Activated CD8-positive, alpha-beta memory T cell treated with anti-CD3 and anti-CD28 coated beads for 1 hour (primary cell): ENCODE measurements around the gene DENND4C.
"Not testable (repeated sequence)": the region's sequence is repeated elsewhere in the genome, so short reads cannot be mapped to it uniquely, and the experiment has no call there.

Experiments used
- DNase-seq, 2 donors: peaks; one replicate each; pipeline ENCODE4 v3.0.0-alpha.2; 2020; ENCODE audit warnings: low read depth in 1 of 2; ENCODE audit errors: extremely low read depth in 1 of 2

The DENND4C gene

GRCh38 chr9:19223724-19224123 lies 6.8 kb upstream of the DENND4C start:
- DNase-seq: no peak

GRCh38 chr9:19224563-19224962 lies 5.9 kb upstream of the DENND4C start:
- DNase-seq: no peak

DNA sequence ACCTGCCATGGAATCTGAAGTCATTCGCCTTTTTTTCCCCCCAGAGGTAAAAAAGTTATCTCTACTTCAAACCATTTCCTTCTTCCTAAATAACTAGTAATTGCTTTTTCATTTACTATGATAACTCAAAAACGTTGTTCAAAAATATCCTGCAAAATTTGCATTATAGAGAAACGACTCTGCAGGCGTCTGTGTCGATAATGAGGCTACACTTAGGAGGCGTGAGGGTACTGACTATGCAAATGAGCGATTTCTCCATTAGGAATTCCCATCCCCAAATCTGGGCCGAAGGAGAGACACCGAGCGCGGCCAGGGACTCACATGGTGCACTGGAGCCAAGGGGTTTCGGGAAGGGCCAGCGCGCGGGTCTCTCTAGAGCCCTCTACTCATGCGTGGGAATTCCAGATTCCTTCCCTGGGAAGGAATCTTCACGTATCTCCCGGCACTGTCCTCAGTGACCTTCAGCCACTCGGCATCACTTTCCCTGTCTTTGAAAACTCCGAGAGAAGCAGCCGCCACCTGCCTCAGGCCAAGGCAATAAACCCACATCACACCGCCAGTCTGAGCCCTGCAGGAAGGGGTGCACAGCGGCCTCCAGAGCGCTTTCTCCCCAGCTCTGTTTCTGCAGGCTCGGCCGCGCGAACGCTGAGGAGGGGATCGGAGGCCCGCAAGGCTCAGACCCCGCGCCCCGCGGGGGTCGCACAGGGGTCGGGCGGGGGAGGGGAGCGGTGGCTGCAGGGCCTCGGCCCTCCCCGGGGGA lies 718 bp upstream of the DENND4C start:
- peak in 1 of 2 donors; percentile 46 for DNase-seq

DNA sequence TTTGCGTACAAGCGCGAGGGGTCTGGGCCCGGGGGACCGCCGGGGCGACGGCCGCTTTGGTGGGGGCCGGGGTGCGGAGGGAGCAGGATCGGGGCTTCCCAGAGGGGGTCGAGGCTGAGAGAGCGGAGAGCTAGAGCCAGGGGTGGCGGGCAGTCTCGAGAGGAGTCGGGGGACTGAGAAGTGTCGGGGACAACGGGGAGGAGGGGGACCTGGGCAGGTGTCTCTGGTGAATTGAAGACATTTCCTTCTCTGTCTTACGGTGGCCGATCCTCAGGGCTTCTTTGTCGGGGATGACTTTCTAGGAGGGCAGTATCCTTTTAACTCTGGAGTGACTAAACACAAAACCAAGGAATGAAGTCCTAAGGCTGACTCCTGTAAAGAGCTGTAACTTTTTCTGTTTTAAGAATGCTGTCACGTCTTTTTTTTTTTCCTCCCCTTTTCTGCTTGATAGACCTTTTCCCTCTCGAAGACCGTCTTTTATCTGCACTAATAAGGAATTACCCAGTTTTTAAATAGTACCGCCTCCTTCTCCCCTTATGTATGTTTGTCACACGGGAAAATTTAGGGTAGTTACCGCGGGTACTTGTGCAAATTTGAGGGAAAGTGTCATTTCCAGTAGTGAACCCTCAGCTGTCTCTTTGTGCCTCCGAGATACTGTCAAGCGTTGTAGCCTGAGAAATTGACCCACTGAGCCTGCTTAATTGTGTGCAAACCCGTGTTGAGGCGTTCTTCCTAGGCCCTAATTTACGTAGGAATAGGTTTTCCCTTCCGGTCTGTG lies 822 bp downstream of the DENND4C start:
- DNase-seq: no peak

- no peak for DNase-seq
Measured at GRCh38 chr9:19231904-19232822, 1.7 kb downstream of the DENND4C start.

GRCh38 chr9:19232823-19233194 lies 2.3 kb downstream of the DENND4C start:
- no peak for DNase-seq

- DNase-seq: no peak
Measured at GRCh38 chr9:19233344-19233743, 2.9 kb downstream of the DENND4C start.

GRCh38 chr9:19239955-19240354 lies 9.5 kb downstream of the DENND4C start:
- DNase-seq: no peak

- no peak for DNase-seq
Measured at GRCh38 chr9:19241728-19242127, 11.2 kb downstream of the DENND4C start.

GRCh38 chr9:19243366-19244033 lies 13.0 kb downstream of the DENND4C start:
- no peak for DNase-seq

DNA sequence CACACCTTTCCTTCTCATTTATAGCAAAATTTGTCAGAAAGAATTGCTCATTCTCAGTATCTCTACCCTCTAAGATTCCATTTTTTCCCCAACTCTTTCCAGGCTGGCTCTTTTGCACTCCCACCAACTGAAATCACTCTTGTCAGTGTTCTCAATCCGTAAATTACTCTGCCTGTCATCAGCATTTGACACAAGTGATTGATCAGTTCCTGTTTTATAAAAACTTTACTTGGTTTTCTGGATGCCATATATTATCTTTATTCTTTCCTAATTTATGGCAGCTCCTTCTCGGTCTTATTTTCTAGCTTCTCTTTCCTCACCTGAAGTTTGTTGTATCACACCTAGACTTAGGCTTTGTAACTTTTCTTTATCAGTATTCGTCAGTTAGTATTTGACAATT lies 16.4 kb downstream of the DENND4C start:
- DNase-seq: no peak

DNA sequence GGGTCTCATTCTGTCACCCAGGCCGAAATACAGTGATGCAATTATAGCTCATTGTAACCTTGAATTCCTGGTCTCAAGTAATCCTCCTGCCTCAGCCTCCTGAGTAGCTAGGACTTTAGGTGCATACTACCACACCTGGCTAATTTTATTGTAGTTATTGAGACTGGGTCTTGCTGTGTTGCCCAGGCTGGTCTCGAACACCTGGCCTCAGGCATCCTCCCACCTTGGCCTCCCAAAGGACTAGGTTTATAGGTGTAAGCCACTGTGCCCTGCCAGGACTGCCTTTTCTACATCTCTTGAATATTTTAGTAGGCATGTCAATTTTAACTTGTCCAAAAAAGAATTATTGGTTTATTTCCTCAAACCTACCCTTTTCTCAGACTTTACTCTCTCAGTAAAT lies 16.9 kb downstream of the DENND4C start:
- DNase-seq: no peak

- DNase-seq: not testable (repeated sequence)
Measured at GRCh38 chr9:19250346-19250745, 19.9 kb downstream of the DENND4C start.

GRCh38 chr9:19251203-19251602 lies 20.7 kb downstream of the DENND4C start:
- not testable (repeated sequence) for DNase-seq

DNA sequence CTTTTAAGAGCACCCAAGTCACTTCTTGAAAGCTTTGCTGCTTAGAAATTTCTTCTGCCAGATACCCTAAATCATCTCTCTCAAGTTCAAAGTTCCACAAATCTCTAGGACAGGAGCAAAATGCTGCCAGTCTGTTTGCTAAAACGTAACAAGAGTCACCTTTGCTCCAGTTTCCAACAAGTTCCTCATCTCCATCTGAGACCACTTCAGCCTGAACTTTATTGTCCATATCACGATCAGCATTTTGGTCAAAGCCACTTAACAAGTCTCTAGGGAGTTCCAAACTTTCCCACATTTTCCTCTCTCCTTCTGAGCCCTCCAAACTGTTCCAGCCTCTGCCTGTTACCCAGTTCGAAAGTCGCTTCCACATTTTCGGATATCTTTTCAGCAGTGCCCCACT lies 21.1 kb downstream of the DENND4C start:
- not testable (repeated sequence) for DNase-seq

GRCh38 chr9:19252174-19252884 lies 21.8 kb downstream of the DENND4C start:
- no peak for DNase-seq

GRCh38 chr9:19252885-19253219 lies 22.4 kb downstream of the DENND4C start:
- DNase-seq: no peak

GRCh38 chr9:19255112-19255511 lies 24.6 kb downstream of the DENND4C start:
- no peak for DNase-seq

- no peak for DNase-seq
Measured at GRCh38 chr9:19255821-19256220, 25.3 kb downstream of the DENND4C start.

GRCh38 chr9:19259665-19260255 lies 29.3 kb downstream of the DENND4C start:
- not testable (repeated sequence) for DNase-seq
